HG02840 (cell line): ENCODE data around the gene TRIM66.

ENCODE experiments used
- ATAC-seq: cut with Tn5 transposase; IDR thresholded peaks from one replicate; pipeline ENCODE4 v1.9.1; 2021; ENCODE audit warnings: mild to moderate bottlenecking, moderate library complexity, moderate number of reproducible peaks; ENCODE audit not compliant: unreplicated experiment, low FRiP score

The TRIM66 gene

DNA sequence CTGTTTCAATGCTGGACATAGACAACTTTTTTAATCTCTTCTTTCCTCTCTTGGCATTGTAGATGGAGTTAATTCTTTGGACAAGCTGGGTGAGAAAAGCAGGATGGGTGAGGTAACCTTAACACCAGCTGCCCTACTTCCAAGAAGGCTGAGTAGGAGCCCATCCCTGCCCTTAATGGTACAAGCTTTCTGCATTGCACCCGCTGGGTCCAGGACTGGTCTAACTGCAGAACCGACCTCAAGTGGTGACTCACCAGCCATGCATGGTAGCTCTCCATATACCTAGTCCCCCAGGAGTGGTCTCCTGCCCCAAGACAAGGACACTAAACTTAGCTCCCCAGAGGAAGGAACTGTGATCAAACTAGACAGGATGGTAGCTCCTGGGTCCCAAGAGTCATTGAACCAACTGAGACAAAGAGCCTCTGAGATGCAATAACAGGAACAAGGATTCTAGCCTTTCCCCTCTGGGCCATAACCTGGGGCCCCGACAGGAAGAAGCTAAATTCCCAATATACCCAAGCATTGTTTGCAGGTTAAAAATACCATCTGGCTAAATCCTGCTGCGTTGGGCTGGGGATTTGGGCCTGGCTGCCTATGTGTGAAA is 32.3 kb upstream of the TRIM66 start:
- no peak for ATAC-seq

DNA sequence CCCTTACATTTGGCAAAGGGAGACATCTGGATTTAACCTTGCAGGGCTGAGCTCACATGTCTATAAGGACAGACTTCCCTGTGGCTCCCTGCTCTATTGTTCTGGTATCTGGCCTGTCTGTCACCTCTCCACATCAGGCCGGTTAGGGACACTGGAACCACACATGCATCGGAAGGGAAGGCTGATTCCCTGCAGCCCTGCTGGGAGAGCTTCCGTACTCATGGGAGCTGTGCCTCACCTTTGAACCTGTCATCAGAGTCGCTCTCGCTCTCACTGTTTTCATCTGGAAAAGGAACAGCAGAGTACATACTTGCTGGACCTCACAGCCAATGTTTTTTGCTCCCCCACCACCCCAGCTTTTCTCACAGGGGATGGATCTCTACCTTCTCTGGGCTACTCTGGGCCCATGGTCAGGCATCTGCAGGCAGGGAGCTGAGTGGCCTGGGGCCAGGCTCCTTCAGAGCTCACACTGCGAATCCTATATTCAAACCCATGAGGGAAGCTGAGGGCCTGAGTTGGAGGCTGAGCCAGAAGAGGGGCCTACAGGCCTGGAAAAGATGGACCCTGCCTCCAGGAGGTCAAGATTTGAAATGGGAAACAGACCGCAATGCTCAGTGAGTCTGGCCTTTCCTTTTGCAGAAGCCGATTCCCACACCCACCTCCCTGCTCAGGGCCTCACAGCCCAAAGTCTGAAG is 31.4 kb upstream of the TRIM66 start:
- ATAC-seq = no peak

DNA sequence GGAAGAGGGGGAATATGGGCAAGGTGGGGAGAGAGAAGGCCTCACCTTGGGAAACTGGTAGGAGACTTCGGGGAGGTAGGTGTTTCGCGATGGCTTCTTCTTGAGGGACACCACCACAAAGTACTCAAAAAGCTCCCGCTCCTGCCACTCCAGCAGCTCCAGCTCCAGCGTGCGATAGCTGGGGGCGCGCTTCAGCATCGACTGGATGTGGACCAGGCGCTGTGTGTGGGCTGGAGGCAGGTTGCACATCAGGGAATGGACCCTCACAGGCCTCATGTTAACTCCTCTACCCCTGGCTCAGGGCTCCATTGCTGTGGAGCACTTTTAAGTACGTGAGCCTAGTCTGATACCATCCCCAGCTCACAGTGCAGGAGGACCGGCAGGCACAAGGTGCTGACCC is 30.0 kb upstream of the TRIM66 start:
- ATAC-seq = no peak

DNA sequence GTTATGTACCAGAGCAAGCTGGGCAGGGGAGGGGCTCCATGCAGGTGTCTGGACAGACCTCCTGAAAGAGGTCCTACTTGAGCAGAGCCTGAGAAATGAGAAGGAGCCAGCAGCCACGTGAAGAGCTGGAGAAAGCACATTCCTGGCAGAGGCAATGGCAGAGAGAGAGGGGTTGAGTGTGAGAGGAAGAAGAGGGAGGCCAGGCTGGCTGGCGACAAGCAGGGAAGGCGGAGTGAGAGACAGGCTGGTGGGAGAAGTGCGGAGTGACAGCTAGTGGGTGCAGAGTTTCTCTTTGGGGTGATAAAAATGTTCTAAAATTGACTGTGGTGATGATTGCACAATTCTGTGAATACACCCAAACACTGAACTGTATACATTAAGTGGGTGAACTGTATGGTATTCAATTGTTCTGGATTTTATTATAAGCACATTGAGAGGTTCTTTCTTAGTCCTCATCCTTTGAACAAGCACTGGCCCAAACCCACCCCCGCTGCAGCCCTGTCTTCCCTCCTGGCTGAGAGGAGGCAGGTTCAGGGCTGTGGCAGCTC is 29.5 kb upstream of the TRIM66 start:
- no peak for ATAC-seq

DNA sequence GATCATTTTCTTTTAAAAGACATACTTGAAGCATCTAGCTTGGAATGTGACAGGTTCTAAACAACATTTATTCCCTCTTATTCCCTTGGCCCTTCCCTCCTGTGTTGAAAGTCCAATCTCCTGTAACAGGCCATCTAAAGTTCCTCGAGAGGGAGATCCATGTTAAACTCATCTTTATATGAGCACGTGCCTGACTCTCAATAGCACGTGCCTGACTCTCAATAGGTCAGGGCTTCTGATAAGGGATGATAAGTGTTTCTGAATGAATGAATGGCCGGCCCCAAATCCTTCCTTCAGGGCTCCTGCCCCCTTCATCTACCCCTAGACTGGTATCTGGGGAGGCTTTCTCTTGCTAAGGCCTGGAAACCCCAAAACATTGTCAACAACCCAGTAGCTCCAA is 27.3 kb upstream of the TRIM66 start:
- no peak for ATAC-seq

DNA sequence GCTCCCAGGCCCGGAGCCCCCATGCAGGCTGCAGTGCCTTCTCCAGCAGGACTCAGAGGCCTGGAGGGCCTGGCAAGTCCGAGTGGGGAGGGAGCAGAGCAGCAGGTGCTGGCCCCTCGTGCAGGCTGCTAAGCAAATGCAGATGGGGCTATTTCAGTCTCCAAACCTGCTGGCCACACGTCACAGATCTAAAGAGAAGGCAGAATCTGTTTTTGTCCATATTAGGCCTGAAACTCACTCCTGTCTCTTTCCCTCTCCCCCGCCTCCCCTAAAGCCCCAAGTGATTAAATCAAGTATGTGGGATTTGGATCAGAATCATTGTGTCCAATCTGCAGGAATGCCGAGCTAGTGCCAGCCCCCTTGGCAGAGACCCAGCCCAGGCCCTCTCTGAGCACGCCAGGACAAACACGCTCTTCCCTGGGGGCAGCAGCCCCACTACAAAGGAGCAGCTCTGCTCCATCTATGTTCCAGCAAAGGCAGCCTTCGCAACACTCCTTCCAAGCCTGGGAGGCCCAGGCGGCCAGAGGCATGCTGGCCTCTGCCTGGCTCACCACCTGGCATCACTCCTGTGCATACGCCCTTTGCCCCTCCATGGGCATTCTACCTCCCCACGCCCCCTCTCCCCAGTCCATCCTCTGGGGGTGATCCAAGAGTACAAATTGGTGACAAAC is 26.7 kb upstream of the TRIM66 start:
- ATAC-seq = no peak

DNA sequence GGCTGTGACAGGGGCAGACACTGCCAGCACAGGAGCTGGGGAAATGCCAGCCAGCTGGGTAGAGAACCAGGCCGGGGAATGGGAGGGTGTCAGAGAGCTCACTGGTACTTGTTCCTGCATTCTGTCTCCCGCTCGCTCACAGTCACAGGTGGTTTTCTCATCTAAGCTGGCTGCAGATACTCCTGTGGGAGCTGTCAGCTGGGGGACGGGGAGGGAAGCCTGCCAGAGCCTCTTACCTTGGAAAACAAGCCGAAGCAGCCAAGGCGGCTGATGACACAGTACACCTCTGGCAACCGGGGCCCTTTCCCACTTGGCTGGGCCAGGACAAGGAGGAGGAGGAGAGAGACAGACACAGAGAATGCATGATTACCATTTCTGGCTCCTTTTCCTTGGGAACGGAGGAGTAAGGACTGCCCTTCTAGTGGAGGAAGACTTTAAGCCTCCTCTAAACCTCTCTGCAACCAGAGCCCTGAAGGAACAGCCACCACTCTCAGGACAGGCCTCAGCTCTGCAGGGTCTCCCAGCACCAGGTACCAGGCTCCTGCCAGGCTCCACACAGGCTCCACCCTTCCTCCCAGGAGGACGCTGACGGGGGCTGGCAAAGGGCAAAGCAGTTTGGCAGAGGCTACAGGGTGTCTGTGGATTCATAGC is 25.2 kb upstream of the TRIM66 start:
- ATAC-seq = no peak

DNA sequence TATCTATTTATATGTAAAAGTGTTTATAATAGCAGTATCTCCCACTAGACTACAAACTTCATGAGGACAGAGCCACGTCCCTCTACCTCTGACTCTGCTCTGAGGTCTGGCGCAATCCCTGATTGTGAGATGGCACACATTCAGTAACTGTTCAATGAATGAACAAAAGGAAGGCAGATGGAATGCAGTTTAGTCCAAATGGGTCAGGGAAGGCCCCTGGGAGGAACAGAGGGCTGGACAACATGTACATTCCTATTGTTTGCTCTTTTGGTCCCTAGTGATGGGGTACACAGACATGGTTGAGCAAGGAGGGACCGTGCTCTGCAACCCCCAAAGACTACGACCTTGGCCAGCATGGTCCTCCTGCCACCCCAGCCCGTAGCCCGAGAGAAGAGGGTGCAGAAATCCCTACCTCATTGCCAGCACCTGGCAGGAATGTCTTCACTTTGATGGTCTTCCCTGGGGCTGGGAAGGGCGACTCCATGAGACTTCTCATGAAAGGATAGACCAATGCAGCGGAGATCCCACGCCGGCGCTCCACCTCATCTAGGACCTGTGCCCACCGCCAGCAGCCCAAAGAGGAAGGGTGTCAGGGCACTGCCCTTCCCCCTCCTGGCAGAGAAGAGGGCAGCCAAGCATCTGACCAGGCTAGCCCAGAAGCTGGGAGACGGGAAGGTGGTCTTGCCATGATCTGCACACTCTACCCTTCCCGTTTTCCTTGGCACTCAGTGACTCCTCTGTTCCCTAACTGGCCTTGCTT is 24.4 kb upstream of the TRIM66 start:
- no peak for ATAC-seq

DNA sequence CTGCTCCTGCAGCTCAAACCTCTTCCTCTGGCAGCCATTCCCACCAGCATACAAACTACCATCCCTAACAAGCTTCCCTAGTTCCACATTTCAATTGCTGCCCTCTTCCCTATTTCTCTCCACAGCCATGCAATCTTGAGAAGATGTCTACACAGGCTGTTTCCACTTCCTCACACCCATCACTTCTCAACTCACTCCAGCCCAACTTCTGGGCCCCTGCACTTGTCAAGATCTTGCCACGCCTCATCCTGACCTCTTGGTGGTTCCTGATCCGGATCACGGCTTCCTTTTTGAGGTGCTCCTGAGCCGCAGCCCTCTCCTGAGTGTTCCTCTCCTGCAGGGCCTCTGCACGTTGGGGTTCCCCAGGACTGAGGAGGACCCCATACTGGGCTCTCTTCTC is 22.7 kb upstream of the TRIM66 start:
- no peak for ATAC-seq

DNA sequence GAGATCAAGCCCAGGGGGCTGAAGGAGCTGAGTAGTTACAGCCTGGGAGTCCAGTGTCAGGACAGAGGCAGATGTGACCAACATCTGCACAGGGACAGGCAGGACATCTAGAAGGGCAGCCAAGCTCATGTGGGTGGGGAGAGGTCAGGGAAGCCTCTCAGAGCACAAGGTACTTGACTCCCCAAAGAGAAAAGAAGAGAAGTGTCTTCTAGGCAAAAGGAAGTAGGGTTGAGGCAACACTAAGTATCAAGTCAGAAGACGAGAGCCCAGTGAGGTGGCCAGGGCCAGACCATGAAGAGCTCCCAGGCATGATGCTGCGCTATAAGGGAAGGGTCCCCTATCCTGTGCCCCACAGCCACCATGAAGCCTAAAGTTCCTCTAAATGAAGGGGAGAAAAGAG is 21.7 kb upstream of the TRIM66 start:
- ATAC-seq = no peak

DNA sequence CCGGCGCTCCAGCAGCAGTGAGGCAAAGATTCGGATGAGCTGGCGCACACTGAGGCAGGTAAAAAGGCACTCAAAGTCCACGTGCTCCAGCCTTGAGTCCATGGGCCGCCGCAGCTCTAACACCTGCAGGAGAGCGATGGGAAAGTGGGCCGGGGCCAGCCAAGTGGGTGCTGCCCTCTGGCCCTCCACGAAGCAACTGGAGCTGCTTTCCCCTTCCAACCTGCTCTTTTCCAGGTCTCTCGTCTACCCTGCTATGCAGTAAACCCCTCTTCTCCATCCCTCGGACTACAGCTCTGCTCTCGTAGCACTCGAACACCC is 20.1 kb upstream of the TRIM66 start:
- ATAC-seq = no peak

DNA sequence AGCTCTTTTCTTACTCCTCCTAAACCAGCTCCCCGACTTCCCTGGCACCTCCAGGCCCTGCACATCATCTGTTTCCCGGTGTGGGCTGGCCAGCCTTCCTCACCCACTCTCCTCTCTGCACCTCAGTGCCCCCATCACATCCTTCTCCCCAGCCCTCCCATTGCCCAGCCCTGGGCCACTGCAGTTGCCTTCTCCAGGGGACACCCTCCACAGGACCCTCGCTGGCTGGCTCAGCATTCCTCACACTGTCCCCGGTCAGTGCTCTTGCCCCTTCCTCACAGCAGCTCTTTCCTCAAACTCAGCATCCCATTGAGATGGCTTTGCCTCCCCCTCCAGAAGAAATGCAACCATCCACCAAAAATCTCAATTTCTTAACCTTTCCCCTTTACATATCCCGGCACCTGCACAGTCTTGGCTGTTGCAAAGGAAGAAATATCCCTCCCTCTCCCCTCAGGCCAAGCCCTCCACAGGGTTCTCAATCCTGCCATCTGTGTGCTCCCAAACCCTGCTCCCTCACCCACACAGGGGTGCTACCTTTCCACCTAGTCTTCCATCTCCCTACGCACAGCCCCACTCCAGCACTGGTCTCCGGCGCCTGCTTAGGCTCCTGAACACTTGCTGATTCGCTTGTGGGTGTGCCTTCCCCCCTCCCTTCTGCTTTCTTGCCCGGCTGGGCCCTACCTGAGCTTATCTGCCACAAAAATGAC is 19.6 kb upstream of the TRIM66 start:
- ATAC-seq = no peak

DNA sequence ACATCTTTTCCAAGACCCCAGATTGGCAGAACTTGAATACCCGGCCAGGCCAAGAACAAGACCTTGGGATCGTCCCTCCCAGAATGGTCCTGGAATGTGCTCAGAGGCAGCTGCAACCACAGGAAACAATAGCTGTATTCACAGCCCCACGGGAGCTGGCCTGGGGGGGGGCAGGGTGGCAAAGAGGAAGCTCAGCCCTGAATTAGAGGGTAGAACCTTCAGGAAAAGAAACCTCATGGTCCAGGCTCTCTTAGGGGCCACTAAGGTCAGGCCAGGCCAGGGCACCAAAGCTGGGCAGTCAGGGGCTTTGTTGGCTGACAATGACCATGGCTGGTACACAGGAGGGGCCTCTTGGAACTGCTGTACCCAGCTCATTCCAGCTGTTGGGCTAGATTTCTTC is 17.4 kb upstream of the TRIM66 start:
- no peak for ATAC-seq

DNA sequence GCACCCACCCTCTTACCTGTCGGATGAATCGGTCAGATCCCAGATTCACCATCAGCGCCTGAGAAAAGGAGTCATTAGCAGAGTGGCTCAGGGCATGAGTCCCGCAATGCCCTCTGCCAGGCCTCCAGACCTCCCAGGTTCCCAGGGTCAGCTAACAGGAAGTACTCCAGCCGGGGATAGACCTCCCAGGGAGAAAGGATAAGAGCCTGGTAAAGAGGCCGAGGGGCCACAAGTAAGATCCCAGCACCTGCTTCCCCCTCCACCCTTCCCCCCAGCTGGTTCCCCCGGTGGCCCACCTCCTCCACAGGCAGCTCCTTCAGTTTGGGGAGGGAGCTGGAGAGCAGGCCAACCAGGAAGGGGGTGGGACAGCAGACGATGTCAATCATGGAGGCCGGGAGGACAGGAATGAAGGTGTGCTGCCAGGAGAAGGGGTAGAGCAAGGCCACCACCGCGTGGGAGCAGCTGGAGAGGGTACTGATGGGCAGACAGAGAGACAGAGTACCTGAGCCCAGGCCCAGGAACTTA is 16.5 kb upstream of the TRIM66 start:
- no peak for ATAC-seq

DNA sequence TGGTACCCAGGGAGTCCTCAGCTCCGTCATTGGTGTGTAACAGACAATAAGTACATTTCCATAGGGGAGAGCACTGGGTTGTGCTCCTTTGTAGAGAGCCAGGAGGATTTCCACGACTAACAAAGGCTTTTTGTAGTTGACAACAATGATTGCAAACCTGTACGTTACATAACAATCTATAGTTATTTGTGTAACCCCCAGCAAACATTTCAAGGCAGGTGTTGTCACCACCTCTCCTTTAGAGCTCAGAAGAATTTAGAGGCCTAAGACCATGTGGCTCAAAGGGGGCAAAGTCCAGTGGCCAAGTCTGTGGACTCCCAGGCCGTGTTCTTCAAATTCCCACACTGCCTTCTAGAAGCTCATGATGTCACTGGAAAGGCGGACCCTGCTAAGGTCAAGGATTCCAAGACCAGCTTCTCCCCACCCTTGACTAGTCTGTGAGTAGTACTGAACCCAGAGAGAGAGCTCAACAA is 15.9 kb upstream of the TRIM66 start:
- no peak for ATAC-seq

DNA sequence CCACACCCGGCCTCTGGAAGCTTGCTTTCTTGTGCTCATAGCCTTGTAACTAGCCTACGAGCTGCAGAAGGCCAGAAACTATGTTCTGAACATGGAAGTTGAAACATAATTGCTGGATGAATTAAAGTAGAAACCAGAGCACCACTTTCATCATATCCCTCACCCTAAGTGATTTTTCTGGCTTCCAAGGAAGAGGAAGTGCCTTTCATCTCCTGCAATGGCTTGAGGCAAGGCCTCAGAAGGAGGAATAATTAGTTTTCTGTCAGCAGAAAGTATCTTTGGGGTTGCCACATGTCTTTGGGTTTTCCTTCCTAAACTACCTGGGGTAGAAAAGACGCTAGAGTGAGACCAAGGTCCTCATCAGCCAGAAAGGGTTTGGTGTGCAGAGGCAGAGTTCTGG is 14.6 kb upstream of the TRIM66 start:
- no peak for ATAC-seq

DNA sequence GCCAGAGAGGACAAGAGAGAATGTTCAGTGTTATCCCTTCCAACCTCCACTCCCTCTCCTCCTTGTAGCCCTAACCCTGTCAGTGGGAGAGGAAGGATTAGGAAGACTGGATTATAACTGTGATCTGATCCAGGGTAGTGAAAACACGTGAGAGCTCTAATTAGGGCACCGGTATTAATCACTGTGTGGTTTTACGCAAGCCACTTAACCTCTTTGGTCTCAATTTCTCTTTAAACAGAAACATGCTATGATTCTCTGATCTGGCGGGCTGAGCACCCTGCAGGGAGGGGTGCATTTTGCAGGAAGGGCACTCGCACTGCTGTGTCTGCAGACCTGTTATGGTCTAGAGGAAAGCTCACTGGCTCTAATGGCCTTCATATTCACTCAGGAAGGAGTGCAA is 11.7 kb upstream of the TRIM66 start:
- ATAC-seq = no peak

DNA sequence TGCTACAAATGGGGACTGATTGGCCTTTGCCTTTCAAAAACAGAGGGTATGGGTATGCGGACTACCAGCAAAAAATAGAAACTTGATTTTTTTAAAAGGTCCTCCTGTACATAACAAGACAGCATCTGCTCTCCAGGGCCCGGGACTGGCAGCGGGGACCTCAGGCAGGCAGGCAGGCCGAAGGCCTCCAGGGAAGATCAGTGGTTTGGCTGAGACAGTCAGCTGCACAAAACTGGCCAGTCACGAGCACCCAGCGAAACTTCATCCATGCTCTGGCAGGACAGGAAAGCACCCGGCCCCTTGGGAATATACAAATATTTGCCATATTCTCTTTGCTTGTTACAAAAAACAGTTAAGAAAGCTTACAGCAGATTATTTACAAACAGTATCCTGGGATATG is 11.1 kb upstream of the TRIM66 start:
- ATAC-seq = no peak

DNA sequence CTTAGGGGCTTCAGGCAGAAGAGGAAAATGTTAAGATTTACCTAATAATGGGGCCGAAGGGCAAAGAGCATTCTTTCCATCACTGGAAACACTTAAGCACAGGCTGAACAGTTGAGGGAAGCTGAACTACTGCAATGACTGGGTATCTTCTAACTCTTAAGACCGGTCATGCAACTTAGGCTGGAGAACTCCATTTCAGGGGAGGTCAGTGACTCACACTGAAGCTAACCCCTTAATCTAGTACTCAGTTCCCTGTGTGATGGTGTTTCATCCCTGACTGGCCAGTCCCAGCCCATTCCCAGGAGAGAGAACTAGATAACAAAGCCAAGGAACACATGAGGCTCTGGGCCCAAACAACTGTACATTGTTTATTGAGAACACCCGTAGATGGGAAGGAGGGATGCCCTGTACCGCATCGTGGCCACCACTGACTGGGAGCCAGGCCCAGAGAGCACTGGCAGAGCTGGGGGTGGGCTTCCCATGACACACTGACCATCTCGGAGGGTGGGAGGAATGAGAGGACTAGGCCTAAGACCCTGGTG is 10.6 kb upstream of the TRIM66 start:
- no peak for ATAC-seq
